Choroid plexus epithelial cell (primary cell): ENCODE results near the gene PNPLA5.

Experiments
- DNase-seq: peaks from one replicate; pipeline ENCODE4 v3.0.0-alpha.2; 2010; ENCODE audit warnings: low read depth
- H3K4me3 ChIP-seq: 2 replicates; pipeline ENCODE4 v1.5.1; 2011; ENCODE audit warnings: low read depth, mild to moderate bottlenecking, control low read depth, low read length, moderate library complexity
- CTCF ChIP-seq: conservative IDR thresholded peaks from 2 replicates; pipeline ENCODE4 v1.5.1; 2011; ENCODE audit warnings: low read depth, mild to moderate bottlenecking, control low read depth, inconsistent platforms, low read length, moderate library complexity

The PNPLA5 gene

GRCh38 chr22:43844560-43845545 is 47.0 kb downstream of the PNPLA5 start:
- no peak for TF ChIP-seq CTCF
- no peak overlapping the region for H3K4me3 ChIP-seq
- DNase-seq: no peak

- TF ChIP-seq CTCF: no peak
- DNase-seq: no peak
- no peak overlapping the region for H3K4me3 ChIP-seq
These were observed 47.9 kb downstream of the PNPLA5 start for GRCh38 chr22:43843783-43844530.

- TF ChIP-seq CTCF: no peak
- DNase-seq: no peak
- H3K4me3 ChIP-seq: no peak overlapping the region
These were observed 50.1 kb downstream of the PNPLA5 start for GRCh38 chr22:43841742-43842141.

GRCh38 chr22:43840851-43841250 is 51.0 kb downstream of the PNPLA5 start:
- DNase-seq: no peak
- no peak overlapping the region for H3K4me3 ChIP-seq
- TF ChIP-seq CTCF: no peak

- H3K4me3 ChIP-seq: no peak overlapping the region
- no peak for DNase-seq
- TF ChIP-seq CTCF: no peak
These were observed 51.4 kb downstream of the PNPLA5 start for GRCh38 chr22:43840431-43840830.

- no peak for TF ChIP-seq CTCF
- no peak for DNase-seq
- no peak overlapping the region for H3K4me3 ChIP-seq
These were observed 52.0 kb downstream of the PNPLA5 start for GRCh38 chr22:43839781-43840180.
